Sigmoid colon (tissue), 7 donors: ENCODE results near the gene RMDN2. TPM values are rescaled to one million over a fixed set of nuclear protein-coding genes. Genes with fewer than 3 reads are reported as not detected.
A peak's percentile ranks its signal among the peaks of the same experiment; 100 is the strongest.
"Not testable (repeated sequence)": the region's sequence is repeated elsewhere in the genome, so short reads cannot be mapped to it uniquely, and the experiment has no call there.

Experiments
- DNase-seq: peaks from one replicate; pipeline ENCODE4 v3.0.0-alpha.2; 2019
- H3K27ac ChIP-seq, 4 donors: fragments of 200-600 bp; sonication (generic); one replicate each; pipeline ENCODE4 v1.5.1; 2016 to 2019; ENCODE audit warnings: mild to moderate bottlenecking in 1 of 4
- H3K27me3 ChIP-seq, 3 donors: fragments of 200-600 bp; sonication (generic); one replicate each; pipeline ENCODE4 v1.5.1; 2019; ENCODE audit warnings: mild to moderate bottlenecking in 1 of 3
- H3K36me3 ChIP-seq, 4 donors: fragments of 200-600 bp; sonication (generic); one replicate each; pipeline ENCODE4 v1.5.1; 2016 to 2019
- H3K4me1 ChIP-seq, 4 donors: fragments of 200-600 bp; sonication (generic); one replicate each; pipeline ENCODE4 v1.5.1; 2017 to 2019
- H3K4me3 ChIP-seq, 4 donors: fragments of 200-600 bp; sonication (generic); one replicate each; pipeline ENCODE4 v1.5.1; 2017 to 2019; ENCODE audit warnings: mild to moderate bottlenecking in 2 of 4, moderate library complexity in 1 of 4
- H3K9me3 ChIP-seq, 4 donors: fragments of 200-600 bp in 3 of 4; sonication (generic) in 3 of 4; one replicate each; pipeline versions ENCODE4 v1.5.1 to v1.6.1; 2013 to 2019
- EP300 ChIP-seq, 4 donors: sonication (generic); formaldehyde crosslinking; IDR thresholded peaks; one replicate each; pipeline ENCODE4 v1.6.1; 2017; ENCODE audit warnings: antibody characterized with exemption in 4 of 4
- POLR2A ChIP-seq, 2 donors: fragments of 450-650 bp; IDR thresholded peaks; one replicate each; pipeline ENCODE4 v1.6.1; 2016; ENCODE audit warnings: antibody characterized with exemption in 2 of 2, mild to moderate bottlenecking in 2 of 2, moderate library complexity in 2 of 2
- POLR2AphosphoS5 ChIP-seq, 4 donors: sonication (generic); formaldehyde crosslinking; IDR thresholded peaks; one replicate each; pipeline ENCODE4 v1.6.1; 2017; ENCODE audit warnings: antibody characterized with exemption in 4 of 4
- WGBS, 2 donors: extraction: QIAGEN DNeasy Blood & Tissue Kit; methylation state at CpG; one replicate each; pipeline ENCODE4 v1.1.7; 2013; 5-methylcytosine and 5-hydroxymethylcytosine counted together
- intact Hi-C: fragments of 100-400 bp; cut with DNase I; formaldehyde crosslinking; loops from one replicate; pipeline ENCODE4 v1.15.1; 2023
- polyA plus RNA-seq, 3 donors: library from polyadenylated mRNA; stranded (reverse); fragments of 200-250 nt; gene quantifications; one replicate each; pipeline ENCODE4 v1.2.3, GENCODE V29; 2013
- total RNA-seq, 4 donors: library from RNA; depleted of rRNA; stranded (reverse); fragments of >200 nt; gene quantifications; one replicate each; pipeline ENCODE4 v1.1.0, GENCODE V29; 2016
- TF ChIP-seq, protein P1 (sequence below), 4 experiments: fragments of 450-650 bp in 3 of 4; fragments of 200-600 bp in 1 of 4; IDR thresholded peaks; one replicate each; pipeline ENCODE4 v1.5.1; 2016 to 2019; ENCODE audit warnings: antibody characterized with exemption in 4 of 4, mild to moderate bottlenecking in 3 of 4, moderate library complexity in 2 of 4
- donor health status: healthy with polysubstance abuse.
- donor health status: Bipolar disorder and iron deficiency.
- donor health status: healthy.

The RMDN2 gene
- total and polyA plus RNA-seq, 7 donors = 4.2 to 15.6 (median 8.6) TPM

DNA sequence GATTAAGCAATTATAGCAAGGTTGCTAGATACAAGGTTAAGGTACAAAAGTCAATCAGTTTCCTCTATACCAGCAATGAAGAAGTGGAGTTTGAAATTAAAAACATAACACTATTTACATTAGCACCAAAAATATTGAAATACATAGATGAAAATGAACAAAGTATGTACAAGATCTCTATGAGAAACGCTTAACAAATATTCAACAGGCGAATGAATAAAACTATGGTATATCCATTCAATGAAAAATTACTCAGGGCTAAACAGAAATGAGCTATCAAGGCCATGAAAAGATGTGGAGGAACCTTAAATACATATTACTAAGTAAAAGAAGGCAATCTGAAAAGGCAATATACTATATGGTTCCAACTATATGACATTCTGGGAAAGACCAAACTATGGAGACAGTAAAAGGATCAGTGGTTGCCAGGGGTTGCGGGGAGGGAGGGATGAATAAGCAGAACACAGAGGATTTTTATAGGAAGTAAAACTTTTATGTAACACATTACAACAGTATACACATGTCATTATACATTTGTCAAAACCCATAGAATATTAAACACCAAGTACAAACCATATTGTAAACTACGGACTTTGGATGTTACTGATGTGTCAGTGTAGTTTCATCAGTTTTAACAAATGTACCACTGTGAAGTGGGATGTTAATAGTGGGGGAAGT, 62.1 kb downstream of the RMDN2 start:
- H3K27me3 ChIP-seq = no peaks in the 10 kb centered on the region
- H3K4me3 ChIP-seq = no peak overlapping the region
- DNase-seq = no peak
- TF ChIP-seq POLR2AphosphoS5 (IDR thresholded peaks at IDR 0.05) = no peak
- no peak for TF ChIP-seq EP300 (IDR thresholded peaks at IDR 0.05)
- TF ChIP-seq, protein P1, sequence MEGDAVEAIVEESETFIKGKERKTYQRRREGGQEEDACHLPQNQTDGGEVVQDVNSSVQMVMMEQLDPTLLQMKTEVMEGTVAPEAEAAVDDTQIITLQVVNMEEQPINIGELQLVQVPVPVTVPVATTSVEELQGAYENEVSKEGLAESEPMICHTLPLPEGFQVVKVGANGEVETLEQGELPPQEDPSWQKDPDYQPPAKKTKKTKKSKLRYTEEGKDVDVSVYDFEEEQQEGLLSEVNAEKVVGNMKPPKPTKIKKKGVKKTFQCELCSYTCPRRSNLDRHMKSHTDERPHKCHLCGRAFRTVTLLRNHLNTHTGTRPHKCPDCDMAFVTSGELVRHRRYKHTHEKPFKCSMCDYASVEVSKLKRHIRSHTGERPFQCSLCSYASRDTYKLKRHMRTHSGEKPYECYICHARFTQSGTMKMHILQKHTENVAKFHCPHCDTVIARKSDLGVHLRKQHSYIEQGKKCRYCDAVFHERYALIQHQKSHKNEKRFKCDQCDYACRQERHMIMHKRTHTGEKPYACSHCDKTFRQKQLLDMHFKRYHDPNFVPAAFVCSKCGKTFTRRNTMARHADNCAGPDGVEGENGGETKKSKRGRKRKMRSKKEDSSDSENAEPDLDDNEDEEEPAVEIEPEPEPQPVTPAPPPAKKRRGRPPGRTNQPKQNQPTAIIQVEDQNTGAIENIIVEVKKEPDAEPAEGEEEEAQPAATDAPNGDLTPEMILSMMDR (IDR thresholded peaks at IDR 0.05) = no peak
- TF ChIP-seq POLR2A (IDR thresholded peaks at IDR 0.05) = no peak
- no peaks in the 10 kb centered on the region for H3K36me3 ChIP-seq
- intact Hi-C loops = no loop called here
- WGBS, 2 donors = 95 to 96% methylated on average over 4 of the region's 4 CpGs
- H3K4me1 ChIP-seq = peaks cover 0 to 3% (median 1%) of the 10 kb centered on the region in 4 donors
- no peak overlapping the region for H3K27ac ChIP-seq
- H3K9me3 ChIP-seq = no peaks in the 10 kb centered on the region

DNA sequence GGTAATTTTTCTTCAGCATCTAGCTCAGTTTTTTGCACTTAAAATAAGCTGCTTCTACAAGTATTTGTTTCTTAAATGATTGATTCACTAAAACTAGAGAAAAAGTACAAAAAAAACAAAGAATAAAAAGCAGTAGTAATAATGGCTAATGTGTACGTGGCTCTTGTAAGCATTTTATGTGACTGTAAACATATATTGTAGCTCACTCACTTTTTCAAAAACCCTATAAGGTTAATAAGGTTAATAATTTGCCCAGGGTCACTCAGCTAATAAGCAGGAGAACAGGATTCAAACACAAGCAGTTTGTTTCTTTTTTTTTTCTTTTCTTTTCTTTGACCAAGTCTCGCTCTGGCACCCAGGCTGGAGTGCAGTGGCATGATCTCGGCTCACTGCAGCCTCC, 67.5 kb downstream of the RMDN2 start:
- WGBS, 2 donors = 81 to 92% methylated on average over 3 of the region's 3 CpGs
- peaks cover 0 to 3% (median 0%) of the 10 kb centered on the region in 4 donors for H3K4me1 ChIP-seq
- DNase-seq = no peak
- H3K4me3 ChIP-seq = no peak overlapping the region
- H3K27ac ChIP-seq = no peak overlapping the region
- H3K9me3 ChIP-seq = no peaks in the 10 kb centered on the region
- intact Hi-C loops = no loop called here
- no peaks in the 10 kb centered on the region for H3K27me3 ChIP-seq
- no peaks in the 10 kb centered on the region for H3K36me3 ChIP-seq
- TF ChIP-seq POLR2AphosphoS5 (IDR thresholded peaks at IDR 0.05) (no peak), EP300 (IDR thresholded peaks at IDR 0.05) (no peak), POLR2A (IDR thresholded peaks at IDR 0.05) (no peak)
- TF ChIP-seq, protein P1 (IDR thresholded peaks at IDR 0.05) = no peak

DNA sequence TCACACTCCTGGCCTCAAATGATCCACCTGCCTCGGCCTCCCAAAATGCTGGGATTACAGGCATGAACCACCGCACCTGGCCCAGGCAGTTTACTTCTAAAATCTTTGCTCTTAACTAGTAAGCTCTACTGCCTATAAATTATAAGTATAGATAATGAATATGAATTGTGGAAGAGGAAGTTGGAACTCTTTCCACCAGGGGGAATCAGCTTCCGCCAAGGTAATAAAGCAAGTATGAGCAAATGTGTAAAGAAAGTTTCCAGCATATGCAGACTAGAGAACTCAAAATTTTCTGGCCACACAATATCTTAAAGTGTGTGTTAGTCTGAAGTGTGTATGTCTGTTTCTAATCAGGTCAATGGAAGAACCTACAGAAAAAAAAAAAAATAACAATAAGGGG, 68.1 kb downstream of the RMDN2 start:
- Histone ChIP-seq H3K4me1 (peaks cover 0 to 8% (median 0%) of the 10 kb centered on the region in 4 donors), H3K36me3 (no peaks in the 10 kb centered on the region), H3K4me3 (no peak overlapping the region), H3K27ac (no peak overlapping the region), H3K27me3 (no peaks in the 10 kb centered on the region), H3K9me3 (no peaks in the 10 kb centered on the region)
- no peak for DNase-seq
- TF ChIP-seq, protein P1 (IDR thresholded peaks at IDR 0.05) = no peak
- TF ChIP-seq EP300 (IDR thresholded peaks at IDR 0.05) (no peak), POLR2AphosphoS5 (IDR thresholded peaks at IDR 0.05) (no peak)
- intact Hi-C loops = no loop called here
- 96% methylated on average over 3 of the region's 3 CpGs for WGBS, 2 donors

DNA sequence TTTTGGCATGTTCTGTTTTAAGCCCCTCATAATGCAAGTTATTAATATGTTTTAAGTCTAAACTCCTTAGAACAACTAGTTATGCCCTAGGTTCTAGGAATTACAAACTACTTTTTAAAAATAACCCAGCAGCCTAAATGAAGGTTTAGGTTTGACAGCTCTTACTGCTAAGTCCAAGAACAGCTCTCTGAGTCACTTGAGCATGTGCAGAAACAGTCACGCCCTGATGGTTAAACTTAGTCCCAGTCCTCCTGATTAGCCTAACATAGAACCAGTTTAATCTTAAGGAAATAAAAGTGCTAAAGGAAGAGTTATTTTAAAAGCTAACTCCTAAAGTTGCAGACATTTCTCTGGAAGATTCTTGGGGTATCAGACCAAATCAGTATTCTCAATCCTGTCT, 72.5 kb downstream of the RMDN2 start:
- TF ChIP-seq POLR2AphosphoS5 (IDR thresholded peaks at IDR 0.05) (peak in 2 of 4 donors; percentile 15 to 51), EP300 (IDR thresholded peaks at IDR 0.05) (no peak), POLR2A (IDR thresholded peaks at IDR 0.05) (no peak)
- Histone ChIP-seq H3K27ac (peak overlapping the region in 2 of 4 donors; percentile 37 to 46), H3K36me3 (no peaks in the 10 kb centered on the region), H3K9me3 (peaks cover 0 to 3% (median 0%) of the 10 kb centered on the region in 4 donors), H3K4me1 (peaks cover 0 to 15% (median 0%) of the 10 kb centered on the region in 4 donors), H3K27me3 (no peaks in the 10 kb centered on the region), H3K4me3 (no peak overlapping the region)
- DNase-seq = no peak
- 87 to 91% methylated on average over 1 of the region's 1 CpG for WGBS, 2 donors
- intact Hi-C loops = no loop called here

DNA sequence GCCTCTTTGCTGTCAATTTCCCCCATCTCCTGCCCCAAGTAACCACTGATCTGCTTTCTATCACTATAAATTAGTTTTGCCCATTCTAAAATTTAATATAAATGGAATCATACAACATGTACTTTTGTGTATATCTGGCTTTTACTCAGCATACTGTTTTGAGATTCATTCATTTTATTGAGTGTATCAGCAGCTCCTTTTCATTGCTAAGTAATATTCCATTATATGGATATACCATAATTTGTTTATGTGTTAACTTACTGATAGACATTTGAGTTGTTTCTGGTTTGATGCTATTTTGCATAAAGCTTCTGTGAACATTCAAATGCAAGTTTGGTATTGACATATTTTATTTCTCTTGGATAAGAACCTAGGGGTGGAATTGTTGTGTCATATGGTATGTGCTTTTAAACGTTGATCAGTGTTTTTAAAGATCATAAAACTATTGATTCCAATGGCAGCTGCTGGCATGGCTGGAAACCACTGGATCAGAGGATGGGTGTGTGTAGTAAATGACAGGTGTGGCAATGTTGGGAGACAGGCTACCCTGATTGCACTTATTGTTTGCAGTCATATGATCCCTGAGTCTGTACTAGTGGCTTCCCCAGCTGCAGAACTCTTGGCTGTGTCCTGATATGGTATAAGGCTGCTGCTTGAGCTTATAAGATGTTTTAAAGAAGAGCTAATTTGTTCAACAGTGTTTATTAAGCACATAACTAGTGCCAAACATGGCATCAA, 75.6 kb downstream of the RMDN2 start:
- H3K4me3 ChIP-seq = no peak overlapping the region
- TF ChIP-seq, protein P1 (IDR thresholded peaks at IDR 0.05) = no peak
- TF ChIP-seq POLR2AphosphoS5 (IDR thresholded peaks at IDR 0.05) (no peak), EP300 (IDR thresholded peaks at IDR 0.05) (no peak), POLR2A (IDR thresholded peaks at IDR 0.05) (no peak)
- H3K4me1 ChIP-seq = peaks cover 0 to 15% (median 0%) of the 10 kb centered on the region in 4 donors
- peaks cover 0 to 3% (median 0%) of the 10 kb centered on the region in 4 donors for H3K9me3 ChIP-seq
- intact Hi-C loops = no loop called here
- no peaks in the 10 kb centered on the region for H3K27me3 ChIP-seq
- no peak for DNase-seq
- H3K27ac ChIP-seq = peak overlapping the region in 2 of 4 donors; percentile 9 to 17
- no peaks in the 10 kb centered on the region for H3K36me3 ChIP-seq
- WGBS, 2 donors = 15 to 54% methylated on average over 1 of the region's 1 CpG

DNA sequence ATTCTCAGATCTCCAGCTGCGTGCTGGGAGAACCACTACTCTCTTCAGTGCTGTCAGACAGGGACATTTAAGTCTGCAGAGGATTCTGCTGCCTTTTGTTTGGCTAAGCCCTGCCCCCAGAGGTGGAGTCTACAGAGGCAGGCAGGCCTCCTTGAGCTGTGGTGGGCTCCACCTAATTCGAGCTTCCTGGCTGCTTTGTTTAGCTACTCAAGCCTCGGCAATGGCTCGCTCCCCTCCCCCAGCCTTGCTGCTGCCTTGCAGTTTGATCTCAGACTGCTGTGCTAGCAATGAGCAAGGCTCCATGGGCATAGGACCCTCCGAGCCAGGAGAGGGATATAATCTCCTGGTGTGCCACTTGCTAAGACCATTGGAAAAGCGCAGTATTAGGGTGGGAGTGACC, 85.1 kb downstream of the RMDN2 start:
- intact Hi-C loops, DNase-seq, H3K9me3 ChIP-seq, H3K27me3 ChIP-seq, H3K4me3 ChIP-seq, H3K27ac ChIP-seq, H3K36me3 ChIP-seq: not testable (repeated sequence)
- WGBS, 2 donors = 89 to 90% methylated on average over 6 of the region's 6 CpGs
- peaks cover 0 to 24% (median 14%) of the 10 kb centered on the region in 4 donors for H3K4me1 ChIP-seq
